NCI-H146 treated with DMSO at 0.1 percent for 48 hours (cell line): Measurements from ENCODE around the gene SULF2.
A peak's percentile ranks its signal among the peaks of the same experiment; 100 is the strongest.

Experiments
- DNase-seq: peaks from one replicate; lab custom pipeline; 2025; ENCODE audit not compliant: unreplicated experiment; lab: John Stamatoyannopoulos, UW

Gene SULF2

DNA sequence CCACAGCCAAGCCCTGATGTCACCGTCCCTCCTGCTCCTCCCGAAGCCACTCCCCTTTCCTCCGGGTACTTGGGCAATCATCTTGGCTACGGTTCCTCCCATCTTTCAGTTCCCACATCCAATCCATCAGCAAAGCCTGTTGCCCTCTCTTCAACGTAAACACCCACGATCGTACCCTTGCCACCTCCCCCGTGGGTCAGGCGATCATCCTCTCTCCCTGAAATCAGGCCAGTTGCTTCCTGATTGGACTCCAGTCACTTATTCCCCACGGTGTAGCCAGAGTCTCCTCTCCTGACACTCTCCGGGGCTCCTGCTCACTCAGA lies 44.5 kb downstream of the SULF2 start:
- no peak for DNase-seq

DNA sequence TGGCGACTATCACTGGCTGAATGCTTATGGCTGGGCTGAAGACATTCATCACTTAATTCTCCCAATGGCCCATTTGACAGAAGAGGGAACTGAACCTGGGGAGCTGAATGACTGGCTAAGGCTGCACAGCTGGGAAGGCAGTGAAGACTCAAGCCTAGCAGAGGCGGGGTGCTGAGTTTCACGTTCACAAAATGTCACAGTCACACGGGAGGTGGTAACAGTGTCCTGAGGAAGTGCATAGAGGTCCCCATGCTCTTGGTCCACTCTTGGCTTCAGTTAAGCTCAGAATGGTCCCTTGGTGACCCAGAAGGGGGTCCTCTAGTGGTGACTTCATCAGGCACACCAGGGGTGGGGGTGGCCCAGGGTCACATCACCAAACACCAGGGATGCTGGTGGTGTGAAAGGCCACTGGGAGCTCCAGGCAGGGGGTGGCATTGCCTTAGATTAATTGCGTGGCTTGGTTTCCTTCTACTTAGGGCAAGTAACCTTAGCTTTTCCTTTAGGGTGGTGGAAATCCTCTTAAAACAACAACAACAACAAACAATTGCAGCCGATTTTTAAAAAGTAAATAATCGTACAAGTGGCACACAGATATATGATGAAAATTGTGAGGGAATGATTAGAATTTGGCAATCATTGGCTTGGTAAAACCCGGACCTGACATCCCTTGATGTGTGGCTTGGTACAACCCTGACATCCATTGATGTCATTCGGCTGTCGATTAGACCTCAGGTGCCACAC lies 45.0 kb downstream of the SULF2 start:
- DNase-seq: no peak

DNA sequence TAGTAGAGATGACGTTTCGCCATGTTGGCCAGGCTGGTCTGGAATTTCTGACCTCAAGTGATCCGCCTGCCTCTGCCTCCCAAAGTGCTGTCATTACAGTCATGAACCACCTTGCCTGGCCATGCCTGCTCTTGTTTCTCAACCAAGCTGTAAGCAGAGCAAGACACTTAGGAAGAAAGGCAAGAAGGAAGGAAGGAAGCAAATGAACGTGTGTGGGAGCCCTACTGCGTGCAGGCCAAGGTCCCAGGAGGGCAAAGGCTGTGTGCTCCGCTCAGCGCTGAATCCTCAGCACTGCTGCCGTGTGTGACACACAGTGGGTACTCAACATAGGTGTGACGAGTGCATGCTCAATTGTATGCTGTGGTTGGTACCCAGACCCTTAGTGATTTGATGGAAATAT lies 47.4 kb downstream of the SULF2 start:
- no peak for DNase-seq

DNA sequence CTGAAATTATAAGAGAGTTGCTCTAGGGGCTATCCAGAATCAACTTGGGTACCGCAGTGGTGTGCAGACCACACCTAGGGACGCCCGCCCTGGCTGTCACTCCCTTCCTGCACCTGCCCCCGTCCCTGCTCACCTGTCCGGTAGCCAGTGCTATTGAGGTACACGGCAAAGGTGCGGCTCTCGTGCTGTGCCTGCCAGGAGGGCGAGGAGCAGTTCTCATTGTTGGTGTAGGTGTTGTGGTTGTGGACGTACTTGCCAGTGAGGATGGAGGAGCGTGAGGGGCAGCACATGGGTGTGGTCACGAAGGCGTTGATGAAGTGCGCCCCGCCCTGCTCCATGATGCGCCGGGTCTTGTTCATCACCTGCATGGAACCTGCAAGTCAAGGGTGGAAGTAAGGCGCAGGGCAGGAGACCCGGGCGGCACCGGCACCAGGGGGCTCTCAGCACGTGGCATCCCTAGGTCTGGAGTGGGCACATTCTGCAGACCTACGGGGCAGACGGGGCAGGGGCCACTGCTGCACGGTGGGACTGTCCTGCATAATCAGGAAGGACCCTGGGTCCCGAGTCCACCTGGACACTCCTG lies 48.6 kb downstream of the SULF2 start:
- no peak for DNase-seq

DNA sequence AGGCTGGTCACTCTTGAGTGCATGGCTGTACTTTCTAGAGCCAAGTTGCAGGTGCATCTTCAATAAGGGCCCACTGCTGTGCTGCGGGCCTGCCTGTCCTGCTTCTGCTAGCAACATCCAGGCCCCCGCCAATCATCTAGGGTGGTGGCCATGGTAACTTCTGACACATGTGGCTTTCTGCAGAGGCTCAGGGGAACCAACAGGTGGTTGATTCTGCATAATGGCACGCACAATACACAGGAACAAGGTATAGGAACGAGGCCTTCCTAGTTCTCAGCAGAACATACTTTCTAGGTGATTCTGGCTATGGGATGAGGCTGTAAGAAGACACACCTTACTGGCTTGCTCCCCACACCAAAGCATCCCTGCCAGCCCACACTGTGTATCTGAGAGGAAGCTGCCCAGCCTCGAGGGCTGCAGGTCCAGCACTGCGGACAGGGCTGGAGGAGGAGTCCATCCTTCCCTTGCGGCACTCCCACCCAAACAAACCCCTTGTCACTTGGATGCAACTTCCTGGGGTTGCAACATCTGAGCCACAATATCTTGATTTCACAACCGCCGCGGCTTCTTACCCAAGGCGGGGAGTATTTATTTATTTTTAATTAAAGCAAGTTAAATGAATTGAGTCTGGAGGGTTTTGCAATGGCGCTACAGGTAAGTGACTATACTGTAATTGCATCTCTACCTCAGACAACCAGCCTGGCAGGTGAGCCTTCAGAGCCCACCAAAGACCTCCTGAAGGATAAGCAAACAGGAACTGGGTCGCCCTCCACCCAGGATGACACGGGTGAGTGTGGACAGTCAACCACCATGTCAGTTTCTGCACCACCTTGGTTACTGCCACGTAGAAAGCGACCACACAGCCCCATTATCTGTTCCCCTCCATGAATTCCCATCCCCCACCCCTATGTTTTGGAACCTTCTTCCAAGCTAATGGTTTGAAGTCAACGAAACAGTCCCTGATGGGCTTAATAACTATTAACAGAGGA lies 49.6 kb downstream of the SULF2 start:
- no peak for DNase-seq

DNA sequence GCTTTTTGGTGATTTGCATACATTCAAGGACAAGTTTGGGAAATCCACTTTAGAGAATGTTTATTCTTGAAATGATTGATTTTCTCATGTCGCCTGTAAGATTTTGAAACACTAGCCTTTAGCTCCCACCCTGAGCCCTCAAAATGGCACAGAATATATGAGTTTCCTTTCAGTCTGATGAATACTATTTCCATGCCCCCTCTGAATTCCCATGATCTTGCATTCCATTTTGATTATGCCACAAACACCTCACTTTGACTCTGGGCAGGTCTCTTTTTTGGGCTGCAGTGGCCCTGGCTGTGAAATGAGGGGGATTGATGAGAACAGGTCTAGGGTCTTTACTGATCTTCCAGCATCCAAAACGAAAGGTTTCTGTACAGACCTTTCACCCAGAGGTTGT lies 50.4 kb downstream of the SULF2 start:
- DNase-seq: no peak

DNA sequence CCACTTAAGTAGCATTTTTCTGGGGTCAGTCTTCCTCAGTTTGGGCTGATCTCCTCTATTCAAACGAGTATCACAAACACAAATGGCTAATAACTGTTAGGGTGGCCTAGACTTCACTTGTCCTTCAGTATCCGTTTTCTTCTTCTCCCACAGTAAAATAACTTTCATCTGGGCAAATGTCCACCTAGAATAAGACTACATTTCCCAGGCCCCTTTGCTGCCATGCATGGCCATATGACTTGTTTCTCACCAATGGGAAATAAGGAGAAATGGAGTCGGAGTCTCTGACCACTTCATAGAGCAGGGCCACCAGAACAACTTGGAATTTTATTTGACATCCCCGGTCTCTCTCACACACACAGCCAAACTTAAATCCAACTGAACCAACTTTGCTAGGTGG lies 51.4 kb downstream of the SULF2 start:
- no peak for DNase-seq

DNA sequence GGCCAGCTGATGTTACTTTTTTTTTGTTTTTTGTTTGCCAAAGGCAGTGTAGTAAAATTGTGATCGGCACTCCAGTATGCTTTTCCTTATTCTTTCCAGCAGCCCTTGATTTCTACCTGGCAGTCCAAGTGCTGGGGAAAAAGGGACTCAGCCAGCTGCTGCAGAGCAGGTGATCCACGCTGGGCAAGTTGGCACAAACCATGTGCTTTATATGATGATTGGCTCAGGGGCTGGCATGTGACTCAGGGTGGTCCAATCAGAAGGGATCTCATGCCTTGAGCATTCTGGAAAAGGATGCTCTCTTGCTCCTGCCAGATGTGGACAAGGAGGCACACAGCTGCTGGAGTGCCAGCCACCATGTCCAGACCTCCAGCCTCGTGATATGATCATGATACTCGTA lies 54.5 kb downstream of the SULF2 start:
- no peak for DNase-seq

DNA sequence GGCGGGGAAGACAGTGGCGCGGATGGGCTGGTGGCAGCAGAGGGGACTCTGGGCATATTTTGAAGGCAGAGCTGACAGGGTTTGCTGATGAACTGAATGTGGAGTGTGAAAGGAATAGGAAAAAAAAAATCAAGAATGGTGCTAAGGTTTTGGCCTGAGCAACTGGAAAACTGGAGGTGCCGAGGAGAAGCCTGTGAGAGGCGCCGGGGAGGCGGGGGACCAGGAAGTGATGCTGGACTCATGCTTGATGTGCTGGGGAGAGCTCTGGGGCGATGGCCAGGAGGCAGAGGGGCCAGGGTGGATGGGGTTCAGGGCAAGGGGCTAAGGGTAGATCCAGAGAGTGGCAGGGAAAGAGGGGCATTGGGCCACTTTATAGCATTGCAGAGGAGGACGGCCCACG lies 55.8 kb downstream of the SULF2 start:
- no peak for DNase-seq

DNA sequence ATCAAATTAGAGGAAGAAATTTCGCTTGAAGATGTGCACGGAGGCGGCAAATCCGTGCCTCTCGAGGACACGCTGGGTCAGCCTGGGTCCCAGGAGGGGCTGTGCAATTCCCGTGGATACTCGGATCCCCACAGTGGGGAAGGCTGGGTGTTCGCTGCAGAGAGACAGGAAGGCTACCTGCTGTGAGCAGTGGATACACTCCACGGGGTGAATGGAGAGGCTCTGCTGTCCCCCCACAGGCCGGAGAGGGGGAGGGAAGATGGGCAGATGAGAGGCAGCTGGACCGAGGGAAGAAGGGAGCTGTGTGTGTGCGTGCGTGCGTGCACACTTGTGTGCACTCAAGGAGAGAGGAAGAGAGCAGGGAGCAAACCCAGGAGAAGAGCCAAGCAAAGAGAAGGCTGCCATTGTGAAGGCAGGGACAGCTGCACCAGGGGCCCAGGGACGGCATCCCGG lies 57.3 kb downstream of the SULF2 start:
- no peak for DNase-seq

DNA sequence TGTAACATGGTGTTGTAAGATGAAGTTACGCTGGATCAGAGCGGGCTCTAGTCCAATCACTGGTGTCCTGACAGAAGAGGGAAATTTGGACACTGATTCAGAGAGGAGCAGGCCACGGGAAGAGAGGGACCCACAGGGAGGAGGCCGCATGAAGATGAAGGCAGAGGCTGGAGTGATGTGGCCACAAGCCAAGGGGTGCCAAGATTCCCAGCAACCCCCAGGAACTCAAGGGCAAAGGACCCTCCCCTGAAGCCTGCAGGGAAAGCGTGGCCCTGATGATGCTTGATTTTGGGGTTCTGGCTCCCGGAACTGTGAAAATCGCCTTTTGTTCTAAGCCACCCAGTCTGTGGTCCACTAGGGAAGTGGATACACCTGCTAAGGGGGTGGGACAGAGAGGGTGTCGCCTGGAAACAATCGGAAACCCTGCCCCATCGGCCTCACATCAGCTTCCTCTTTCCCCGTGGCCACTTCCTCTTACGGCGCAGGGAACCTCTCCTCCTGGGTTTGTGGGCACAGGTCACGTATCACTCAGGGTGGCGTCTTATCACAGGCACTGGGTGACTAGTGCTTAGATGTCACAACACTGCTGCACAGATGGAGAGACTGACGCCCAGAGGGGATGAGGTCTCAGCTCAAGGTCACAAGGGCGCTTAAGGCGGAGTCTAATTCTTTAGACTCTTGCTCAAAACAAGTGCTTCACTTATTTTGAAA lies 58.0 kb downstream of the SULF2 start:
- no peak for DNase-seq

DNA sequence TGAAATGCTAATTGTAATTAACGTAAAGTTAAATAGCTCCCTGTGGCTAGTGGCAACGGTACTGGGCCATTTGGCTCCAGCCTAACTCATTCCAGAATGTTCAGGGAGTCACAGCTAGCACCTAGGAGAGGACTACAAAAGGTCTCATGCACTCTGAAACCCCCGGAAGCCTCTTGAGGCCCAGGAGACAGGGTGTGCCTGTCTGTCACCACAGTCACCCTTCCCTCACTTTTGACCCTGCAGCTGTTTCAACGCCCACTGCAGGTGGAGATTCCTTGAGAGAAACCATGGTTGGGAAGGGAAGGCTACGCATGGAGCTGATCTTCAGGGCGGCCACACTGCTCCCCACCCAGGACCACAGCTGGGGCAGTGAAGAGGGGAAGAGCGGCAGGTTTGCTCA lies 58.6 kb downstream of the SULF2 start:
- no peak for DNase-seq

DNA sequence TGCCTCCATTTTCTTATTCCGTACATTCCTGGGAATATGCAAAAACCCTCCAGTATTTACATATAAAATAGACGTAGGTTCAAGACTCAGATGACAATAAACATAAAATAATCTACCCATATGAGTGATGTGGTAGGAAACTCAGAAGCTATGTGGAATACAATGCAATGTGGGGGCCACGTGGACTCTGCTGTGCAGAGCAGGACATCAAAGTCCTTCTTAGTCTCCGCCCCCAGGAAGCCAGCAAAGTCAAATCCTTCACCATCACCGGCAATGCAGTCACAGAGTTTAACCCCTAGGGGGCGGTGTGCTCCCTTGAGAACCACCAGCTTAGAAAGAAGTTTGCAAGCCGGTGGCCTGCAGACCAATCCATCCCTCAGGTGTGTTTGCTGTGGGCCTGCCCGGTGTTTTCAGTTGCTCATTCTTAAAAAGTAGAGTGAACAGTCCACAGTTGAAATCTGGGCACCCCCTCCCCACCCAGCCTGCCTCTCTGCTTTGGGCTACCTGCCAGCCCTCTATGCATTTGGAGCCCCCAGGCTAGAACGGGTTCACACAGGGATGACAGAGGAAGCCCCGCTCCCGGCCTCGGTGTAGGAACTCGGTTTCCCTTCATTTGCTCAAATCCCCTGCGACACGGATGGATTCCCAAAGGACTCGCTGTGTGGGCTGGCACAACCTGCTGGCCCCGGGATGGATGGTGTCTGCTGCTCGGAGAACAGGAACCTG lies 59.9 kb downstream of the SULF2 start:
- peak; percentile 29 for DNase-seq

DNA sequence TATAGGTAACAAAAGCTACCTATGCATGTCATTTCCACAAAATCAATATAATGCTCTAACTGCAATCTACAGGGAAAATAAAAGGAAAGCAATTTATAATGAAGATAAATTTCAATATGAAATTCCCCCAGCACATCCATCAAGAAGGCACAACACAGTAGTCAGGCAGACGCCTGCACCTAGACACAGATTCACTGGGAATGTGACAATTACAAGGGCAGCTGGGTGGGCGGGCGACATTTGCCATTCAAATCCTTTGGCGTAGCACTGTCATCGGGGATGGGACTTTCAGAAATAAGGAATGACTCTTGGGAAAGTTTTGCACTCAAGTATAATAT lies 60.4 kb downstream of the SULF2 start:
- no peak for DNase-seq

DNA sequence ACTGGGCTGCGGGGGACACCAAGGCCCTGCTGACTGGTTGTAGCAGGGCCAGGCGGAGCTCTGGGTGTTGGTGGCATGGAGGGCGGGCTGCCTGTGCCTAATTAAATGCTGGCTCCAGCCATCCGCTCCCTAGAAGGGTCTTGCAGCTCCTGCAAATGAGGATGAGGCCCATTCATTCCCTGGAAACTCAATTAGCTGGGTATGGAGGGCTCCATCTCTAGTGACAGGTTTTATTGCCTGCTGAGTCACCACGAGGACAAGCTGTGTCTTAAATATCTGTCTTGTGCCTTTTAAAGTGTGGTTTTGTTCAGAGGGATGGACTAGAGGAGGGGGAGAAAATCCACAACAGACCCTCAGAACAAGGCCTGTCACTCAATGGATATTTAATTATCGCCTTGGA lies 60.9 kb downstream of the SULF2 start:
- DNase-seq: no peak

DNA sequence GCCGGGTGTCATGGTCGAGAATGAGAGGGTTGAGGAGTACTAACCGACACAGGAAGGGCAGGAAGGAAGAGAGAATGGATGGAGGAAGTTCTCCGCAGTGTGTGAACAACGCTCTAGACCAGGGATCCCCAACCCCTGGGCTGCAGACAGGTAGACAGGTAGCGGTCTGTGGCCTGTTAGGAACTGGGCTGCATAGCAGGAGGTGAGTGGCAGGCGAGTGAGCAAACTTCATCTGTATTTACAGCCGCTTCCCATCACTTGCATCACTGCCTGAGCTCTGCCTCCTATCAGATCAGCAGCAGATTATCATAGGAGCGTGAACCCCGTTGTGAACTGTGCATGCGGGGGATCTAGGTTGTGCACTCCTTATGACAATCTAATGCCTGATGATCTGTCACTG lies 62.0 kb downstream of the SULF2 start:
- no peak for DNase-seq

DNA sequence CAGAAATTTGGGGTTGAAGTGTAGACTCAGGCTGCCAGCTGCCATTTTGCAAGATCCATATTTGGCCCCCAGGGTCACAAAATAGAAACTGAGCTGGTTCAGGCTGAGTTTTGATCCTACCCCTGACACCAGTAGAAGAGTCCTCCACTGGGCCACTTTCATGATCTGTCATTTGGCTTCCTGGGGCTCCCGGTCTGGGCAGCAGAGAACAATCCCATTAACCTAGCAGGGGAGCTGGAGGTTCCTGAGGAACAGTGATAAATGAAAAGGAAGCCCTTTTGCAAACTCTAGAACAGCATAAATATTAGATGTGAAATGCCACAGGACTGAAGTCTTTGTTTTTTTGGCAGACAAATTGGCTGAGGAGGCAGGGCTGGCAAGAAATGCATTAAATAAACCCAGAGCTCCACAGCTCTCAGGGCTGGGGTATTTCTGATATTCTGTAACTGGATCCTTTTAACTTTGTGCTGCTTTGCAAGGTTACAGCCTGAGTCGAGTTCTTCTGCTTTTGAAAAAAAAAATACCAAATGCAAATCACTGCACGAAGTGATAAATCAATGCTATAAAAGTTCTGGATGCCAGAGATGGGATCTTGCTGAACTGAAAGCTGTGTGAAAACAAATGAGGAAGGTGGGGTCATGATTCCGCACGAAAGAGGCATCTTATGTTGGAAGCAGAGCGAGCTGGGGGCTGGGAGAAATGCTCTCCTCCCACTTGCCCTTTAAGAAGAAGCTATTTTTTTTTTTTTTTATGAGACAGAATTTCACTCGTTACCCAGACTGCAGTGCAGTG lies 64.4 kb downstream of the SULF2 start:
- no peak for DNase-seq

DNA sequence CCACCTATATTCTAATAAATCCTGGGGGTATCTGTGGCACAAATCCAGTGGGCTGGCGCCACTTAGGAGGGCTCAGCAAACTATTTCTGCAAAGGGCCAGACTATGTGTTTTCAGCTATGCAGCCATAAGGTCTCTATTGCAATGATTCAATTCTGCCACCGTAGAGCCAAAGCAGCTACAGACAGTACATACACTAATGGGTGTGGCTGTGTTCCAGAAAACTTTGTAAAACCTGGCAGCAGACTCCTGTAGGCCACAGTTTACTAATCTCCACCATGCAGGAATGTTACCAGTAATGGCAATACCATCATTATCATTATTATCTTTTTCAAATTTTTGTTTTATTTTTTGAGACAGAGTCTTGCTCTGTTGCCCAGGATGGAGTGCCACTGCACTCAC lies 65.7 kb downstream of the SULF2 start:
- no peak for DNase-seq

DNA sequence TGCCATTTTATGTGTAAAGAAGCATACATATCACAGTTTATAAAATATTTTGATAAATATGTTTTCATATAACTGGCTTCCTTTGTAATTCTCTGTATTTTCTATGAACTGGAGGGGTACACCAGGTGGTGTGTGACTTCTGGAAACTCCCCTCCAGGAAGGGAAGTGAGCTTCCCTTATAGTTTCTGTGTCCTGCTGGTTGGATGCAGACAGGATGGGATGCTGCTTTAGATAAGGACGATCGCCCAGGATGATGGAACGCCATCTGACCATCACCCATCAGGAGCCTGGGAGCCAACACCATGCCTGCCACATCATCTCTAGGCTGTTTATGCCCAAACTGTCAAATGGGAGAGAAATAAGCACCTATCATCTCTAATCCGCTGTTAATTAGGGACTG lies 66.1 kb downstream of the SULF2 start:
- no peak for DNase-seq

DNA sequence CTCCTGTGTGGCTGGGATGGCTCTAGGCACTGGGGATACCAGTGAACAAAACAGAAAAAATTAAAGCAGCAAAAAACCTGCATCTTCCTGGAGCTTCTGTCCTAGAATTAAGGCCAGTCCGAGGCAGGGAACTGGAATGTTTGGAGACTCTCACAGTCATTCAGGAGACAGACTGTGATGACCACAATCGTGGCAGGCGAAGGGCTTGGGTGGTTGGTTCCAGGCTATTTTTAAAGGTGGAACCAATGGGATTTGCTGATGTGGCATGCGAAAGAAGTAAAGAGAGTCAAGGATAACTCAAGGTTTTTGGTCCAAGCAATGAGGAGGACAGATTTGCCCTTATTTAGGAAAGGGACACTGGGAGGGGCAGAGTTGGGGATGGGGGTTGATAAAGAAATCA lies 66.9 kb downstream of the SULF2 start:
- no peak for DNase-seq
